GM21447 (cell line): ENCODE results near the gene PICK1.
"Not testable (repeated sequence)": the region's sequence is repeated elsewhere in the genome, so short reads cannot be mapped to it uniquely, and the experiment has no call there.

Source experiments
- ATAC-seq: cut with Tn5 transposase; IDR thresholded peaks from one replicate; pipeline ENCODE4 v1.9.1; 2021; ENCODE audit not compliant: unreplicated experiment

PICK1 gene

DNA sequence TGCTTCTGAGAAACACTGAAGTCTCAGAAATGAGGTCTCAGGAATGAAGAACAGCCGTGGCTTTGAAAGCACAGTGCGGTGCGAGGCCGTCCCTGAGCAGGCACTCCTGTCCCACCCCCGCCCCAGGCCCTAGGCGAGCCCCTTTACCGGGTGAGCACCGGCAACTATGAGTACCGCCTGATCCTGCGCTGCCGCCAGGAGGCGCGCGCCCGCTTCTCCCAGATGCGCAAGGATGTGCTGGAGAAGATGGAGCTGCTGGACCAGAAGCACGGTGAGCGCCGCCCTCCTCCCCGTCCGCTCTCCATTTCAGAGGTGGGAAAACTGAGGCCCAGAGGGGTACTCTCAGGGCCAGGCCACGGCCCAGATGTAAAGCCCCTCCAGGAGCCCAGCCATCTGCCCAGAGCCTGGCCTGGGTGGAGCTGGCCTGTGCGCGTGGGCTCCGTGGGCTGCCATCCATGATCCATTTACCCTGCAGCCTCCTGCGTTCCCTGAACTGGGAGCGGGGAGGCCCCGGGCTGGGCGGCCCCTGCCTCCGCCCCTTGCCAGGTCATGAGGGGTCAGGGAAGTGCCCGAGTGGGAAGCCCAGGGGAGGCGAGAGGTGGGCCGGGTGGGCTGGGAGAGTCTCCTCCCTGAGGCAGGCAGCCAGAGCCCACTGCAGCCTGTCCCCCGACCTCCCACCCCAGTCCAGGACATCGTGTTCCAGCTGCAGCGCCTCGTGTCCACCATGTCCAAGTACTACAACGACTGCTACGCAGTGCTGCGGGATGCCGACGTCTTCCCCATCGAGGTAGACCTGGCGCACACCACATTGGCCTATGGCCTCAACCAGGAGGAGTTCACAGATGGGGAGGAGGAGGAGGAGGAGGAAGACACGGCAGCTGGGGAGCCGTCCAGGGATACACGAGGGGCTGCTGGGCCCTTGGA is 17.2 kb downstream of the PICK1 start:
- ATAC-seq = no peak

DNA sequence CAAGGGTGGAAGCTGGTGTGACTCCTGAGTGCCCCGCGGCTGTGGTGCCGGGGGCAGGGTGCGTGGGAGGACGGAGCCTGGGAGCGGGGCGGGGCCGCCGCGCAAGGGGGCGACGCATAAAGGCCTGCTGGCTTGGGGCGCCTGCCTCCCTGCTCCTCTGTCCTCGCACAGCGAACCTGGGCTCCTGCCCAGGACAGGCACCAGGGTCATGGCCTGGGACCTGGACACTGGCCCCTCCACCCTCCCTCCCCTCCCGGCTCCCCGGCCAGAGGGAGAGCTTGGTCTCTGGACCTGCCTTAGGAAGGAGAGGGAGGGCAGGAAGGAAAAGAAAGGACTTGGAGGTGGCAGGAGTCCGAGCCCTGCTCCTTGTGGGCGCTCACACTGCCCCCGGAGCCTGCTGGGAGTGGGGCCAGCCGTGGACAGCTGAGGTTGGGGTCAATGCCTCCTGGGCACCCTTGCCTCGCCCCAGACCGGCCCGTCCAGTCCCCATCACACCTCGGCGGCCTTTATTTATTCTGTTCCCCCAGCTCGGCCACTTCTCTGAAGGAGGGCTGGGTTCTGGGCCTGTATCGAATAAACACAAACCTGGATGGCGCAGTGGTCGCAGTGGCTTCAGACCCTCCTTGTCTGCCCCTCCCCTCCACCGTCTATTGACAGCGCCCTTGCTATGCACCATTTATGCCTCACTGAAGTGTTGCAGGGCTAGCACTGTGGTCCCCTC is 18.1 kb downstream of the PICK1 start:
- no peak for ATAC-seq

DNA sequence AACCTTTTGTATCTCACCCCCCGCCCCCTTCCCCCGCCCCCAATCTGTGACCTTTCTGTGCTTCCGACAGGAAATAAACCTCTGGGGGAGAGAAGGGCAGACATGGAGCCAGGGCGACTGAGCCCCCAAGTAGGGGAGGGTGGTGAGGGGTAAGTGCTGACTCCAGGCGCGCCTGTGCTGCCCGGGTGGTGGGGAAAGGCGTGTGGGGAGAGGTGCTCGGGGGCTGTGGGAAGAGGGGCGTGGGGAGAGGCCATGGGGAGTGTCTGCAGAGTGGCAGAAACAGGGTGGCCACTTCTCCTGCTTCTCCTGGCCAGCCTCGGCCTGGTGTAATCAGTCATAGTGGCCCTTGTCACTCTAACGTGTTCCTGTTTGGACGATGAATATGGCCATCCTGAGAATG is 18.8 kb downstream of the PICK1 start:
- no peak for ATAC-seq

DNA sequence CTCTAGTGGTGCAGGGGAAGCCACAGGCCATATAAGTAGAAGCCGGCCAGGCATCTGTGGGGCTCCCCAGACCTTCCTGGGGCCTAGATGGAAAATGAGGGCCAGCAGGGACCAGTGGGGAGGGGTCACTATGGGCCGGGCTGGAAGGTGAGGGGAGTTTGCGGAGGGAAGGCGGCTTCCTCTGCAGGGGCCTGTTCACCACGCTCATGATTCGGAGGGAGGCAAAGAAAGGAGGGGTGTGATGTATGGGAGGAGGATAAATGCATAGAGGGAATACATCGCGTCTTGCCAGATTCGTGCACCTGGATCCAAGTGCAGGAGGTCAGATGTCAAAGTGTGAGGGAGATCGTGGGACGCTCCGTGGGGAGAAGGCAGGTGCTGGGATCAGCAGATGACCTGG is 19.9 kb downstream of the PICK1 start:
- no peak for ATAC-seq

DNA sequence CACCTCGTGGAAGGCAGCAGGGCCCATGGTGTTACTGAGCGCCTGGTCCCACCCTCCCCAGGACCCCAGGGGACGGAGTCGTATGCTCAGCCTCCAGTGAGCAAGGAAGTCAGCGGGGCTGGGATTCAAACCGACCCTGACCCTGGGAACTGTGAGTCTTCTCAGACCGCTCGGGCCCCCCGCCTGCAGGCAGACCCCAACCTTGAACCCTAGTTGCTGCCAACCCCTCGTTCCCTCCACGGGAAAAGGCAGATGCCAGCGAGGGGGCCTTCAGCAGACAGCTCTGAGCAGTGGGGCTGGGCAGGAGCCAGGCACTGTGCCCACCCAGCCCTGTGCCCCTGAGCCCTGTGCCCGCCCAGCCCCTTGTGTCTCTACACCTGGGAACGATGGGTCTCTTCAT is 20.4 kb downstream of the PICK1 start:
- ATAC-seq = no peak

DNA sequence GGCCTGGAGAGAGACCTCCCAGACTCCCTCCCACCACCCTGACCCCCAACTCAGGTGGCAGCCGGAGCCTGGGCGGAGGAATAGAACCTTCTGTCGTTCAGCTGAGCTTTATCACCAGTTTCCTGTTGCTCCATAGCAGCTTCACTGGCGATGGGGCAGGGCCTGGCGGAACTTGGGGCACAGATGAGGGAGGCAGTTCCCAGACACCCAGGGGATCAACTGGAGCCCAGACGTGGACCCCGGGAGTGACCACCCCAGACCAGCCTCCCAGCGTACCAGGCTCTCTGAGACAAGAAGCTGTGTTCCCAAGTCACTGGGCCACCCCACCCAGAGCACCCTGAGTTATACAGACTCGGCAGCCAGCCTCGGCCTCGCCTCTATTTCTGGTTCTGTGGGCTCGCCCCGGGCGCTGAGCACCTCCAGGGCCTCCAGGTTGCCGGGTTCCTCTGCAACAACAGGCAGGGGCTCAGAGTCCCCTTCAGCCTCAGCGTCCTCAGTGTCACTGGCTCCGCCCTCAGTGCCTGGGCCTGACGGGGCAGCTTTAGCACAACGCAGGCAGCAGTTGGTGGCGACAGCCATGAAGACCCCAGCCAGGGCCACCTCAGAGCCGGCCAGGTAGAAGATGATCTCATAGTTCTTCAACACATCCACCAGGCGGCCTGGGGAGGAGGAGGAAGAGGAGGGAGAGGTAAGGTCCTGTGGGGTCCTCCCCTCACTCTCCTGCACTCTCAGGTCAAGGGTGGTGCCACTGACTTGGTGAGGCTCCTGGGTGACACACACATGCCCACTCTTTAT is 21.0 kb downstream of the PICK1 start:
- ATAC-seq = no peak

DNA sequence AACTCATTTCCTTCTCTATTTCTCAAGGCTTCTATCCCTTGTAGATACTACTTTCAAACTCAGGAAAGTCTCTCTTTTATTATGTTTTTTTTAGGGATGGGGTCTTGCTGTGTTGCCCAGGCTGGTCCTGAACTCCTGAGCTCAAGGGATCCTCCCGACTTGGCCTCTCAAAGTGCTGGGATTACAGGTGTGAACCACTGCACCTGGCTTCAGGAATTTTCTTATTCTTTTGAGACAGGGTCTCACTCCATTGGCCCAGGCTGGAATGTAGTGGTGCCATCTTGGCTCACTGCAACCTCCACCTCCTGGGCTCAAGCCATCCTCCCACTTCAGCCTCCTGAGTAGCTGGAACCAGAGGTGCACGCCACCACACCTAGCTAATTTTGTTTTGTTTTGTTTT is 22.0 kb downstream of the PICK1 start:
- not testable (repeated sequence) for ATAC-seq

DNA sequence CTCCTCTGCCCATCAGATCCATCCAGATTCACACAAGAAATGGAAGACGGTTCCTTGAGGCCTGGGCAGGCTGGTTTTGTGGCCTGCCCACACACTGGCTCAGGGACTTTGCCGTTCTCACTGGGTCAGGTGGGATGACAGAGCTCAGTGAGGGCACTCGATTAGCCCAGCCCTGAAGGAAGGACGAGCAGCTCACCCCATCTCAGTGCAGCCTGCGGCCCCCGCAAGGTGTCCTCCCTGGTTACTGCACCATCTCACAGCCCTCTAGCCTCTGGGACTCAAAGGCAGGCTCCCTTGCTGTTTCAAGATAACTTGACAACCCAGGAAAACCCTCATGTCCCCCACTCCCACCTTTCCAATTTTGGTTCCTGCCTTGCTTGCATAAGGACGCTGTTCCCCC is 22.6 kb downstream of the PICK1 start:
- no peak for ATAC-seq

DNA sequence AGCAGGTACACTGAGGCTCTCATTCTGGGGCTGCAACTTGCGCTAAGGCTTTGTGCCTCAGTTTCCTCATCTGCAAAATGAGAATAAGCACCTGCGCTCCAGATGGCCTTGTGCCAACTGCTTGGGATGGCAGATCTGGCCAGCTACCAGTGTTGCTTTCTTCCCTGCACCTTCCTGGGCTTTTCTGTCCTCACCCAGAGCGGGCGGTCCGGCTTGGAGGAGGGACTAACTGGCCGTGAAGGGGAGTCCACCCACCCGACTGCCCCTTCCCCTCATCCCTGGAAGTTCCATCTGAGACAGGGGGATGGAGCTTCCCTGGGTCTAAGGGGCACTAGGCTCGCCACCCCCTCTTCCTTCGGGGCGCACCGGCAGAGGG is 23.3 kb downstream of the PICK1 start:
- no peak for ATAC-seq

DNA sequence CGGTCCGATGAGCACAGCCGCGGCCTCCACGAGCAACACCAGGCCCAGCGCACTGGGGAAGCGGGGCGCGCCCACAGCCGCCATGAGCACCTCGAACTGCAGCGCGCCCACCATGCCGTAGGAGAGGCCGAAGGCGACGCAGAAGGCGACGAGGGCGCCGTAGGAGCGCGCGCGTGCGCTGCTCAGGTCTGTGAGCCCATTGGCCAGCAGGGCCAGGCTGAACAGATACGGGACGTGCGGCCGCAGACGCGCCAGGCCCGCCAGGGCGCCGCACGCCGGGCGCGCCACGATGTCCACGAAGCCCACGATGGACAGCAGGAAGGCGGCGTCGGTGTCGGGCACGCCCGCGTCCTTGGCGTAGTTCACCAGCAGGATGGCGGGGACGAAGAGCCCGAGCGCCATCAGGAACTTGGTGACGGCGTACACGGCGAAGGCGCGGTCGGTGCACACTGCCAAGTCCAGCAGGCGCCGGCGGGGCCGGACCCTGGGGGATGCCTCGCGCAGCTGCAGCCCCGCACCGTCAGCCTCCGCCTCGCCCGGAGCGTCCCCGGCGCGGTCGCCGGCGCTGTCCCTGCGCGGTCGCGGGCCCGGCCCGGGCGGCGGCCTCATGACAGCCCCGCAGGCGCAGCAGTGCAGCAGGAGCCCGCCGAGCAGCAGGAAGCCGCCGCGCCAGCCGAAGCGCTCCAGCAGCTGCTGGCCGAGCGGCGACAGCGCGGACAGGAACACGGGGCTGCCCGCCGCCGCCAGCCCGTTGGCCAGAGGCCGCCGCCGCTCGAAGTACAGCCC is 23.8 kb downstream of the PICK1 start:
- ATAC-seq = no peak

DNA sequence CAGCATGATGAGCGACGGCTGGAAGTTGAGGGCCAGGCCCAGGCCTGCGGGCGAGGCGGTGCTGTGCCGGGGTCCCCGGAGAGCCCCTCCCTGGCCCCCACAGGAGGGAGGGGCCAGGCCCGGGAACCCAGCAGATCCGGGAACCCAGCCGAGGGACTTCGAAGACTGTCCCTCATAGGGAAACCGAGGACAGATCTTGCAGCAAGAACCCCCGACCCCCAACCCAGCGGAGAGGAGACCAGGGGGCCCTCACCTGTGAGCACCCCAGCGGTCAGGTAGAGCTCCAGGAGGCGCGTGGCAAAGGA is 24.4 kb downstream of the PICK1 start:
- no peak for ATAC-seq

DNA sequence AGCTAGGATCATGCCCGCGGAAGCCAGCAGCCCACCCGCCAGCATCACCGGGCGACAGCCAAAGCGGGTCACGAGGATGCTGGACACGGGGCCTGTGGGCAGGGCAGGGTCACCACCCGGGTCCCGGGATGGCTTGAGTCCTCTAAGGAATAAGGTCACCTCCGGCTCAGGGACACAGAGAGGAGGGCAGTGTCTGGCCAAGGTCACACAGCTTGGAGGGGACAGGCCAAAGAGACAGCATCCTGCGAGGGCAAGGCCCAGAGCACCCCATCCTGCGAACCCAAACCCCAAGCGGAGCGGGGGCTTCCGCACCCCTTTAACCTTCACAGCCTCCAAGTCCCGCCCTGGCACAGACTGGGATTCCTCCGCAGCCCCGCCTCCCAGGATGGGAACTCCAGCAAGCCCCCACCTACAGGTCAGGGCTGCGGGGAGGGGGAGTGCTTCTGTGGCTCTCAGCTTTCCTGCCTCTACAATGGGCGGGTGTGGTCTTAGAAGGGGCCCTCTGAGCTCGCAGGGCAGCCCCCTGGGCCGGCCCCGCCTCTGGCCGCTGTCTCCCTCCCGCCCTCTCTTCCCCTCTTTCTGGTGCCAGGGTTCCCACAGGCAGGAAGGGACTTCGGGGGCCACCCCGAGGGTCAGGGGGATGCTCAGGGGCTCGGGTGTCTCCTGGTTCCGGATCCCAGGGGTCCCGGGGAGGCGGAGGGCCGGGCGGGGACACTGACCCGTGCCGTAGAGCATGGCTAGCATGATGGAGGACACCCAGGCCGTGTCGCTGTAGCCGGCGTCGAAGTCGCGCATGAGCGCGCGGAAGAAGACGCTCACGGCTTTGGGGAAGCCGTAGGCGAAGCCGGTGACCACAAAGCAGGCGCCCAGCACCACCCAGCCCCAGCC is 25.0 kb downstream of the PICK1 start:
- no peak for ATAC-seq

DNA sequence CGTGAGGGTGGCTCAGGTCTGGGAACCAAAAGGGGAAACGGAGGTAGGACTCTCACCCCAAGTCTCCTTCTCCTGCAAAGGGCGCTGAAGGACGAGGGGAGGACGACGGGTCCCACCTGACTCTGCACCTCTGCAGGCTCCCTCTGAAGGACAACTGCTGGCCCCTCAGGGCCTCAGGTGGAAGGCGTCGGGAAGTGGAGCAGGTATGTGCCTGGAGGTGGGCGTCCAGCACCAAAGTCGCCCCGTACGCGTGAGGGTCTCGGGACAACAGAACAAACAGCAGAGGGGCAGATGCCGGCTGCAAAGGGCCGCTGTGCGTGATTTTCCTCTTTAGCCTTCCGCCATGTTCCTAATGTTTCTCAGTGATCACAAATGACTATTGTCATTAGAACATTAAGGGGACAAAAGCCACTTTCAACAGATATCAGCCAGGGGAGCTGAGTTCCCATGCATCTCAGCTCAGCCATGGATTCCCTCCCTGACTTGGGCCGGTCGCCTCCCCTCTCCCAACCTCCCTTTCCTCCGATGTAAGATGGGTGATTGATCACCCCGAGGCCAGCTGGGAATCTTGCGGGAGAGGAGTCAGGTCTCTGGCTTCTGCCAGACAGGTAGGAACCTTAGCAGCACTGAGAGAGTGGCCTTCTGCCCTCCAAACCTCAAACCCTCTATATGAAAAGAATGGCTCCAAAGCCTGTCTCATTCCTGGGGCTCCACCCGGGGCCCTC is 25.9 kb downstream of the PICK1 start:
- ATAC-seq = no peak

DNA sequence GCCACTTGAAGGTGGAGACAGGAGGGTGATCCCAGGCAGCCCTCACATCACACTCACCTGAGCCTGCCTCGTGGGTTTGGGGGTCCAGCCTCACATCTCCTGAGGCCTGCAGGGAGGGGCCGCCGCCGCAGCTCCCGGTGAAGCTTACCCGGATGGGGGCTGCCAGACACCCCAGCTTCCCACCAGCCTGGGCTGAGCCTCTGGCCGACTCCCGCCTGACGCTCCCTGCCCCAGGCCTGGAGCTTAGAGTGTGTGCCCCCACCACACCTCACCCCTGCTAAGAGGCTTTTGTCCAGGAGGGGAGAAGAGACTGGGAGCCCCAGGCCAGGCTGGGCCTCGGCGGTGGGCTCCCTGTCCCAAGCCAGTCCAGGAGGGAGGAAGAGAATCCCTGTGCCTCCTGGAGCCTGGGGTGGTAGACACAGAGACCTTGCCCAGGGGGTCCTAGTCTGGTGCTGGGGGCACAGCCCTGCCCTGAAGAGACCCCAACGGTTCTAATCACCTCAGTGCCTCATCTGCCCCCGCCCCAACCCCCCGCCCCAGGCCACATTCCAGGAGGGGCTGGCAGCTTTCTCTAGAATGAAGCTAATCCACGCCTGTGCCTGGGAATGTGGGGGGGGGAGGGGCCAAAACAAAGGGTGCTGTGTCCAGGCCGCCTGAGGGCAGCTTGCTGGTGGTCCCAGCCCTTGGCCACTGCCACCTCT is 26.9 kb downstream of the PICK1 start, which contains the start of gene SLC16A8:
Gene SLC16A8 (minus strand): TSS at position 254 of the 701 bp plus-strand sequence. CDS start 1,311 bp downstream, outside the sequence.
- ATAC-seq = no peak

DNA sequence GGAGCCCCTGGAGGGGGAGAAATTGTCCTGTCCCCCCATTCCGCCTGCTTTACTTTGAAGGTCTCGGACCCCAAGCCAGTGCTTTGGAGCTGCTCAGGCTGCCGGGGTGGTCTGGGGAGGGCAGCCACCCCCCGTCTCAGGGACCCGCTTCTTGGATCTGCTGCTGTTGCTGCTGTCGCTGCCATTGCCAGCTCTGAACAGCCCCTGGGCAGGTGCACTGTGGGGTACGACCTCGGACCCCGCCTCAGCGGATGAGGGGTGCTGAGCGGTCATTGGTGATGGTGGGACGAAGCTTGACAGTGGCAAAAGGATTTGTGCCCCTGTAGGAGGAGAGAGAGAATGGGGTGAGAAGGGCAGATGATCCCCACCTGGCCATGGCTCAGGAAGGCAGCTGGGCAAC is 27.9 kb downstream of the PICK1 start:
- no peak for ATAC-seq

DNA sequence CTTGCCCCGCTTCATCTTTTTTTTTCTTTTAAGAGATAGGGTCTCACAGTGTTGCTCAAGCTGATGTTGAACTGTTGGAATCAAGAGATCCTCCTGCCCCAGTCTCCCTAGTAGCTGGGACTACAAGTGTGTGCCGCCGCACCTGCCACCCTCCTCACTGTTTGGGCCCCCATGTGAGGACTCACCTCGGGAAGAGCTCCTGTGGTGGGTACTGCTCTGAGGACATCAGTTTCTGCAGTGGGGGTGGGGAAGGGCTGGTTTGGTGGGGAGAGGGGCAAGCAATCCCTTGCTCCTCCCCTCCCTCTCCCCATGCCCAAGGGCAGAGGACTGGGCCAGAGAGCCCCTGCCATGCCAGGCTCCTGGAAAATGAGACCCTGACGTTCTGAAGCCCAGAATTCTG is 28.3 kb downstream of the PICK1 start:
- ATAC-seq = no peak

DNA sequence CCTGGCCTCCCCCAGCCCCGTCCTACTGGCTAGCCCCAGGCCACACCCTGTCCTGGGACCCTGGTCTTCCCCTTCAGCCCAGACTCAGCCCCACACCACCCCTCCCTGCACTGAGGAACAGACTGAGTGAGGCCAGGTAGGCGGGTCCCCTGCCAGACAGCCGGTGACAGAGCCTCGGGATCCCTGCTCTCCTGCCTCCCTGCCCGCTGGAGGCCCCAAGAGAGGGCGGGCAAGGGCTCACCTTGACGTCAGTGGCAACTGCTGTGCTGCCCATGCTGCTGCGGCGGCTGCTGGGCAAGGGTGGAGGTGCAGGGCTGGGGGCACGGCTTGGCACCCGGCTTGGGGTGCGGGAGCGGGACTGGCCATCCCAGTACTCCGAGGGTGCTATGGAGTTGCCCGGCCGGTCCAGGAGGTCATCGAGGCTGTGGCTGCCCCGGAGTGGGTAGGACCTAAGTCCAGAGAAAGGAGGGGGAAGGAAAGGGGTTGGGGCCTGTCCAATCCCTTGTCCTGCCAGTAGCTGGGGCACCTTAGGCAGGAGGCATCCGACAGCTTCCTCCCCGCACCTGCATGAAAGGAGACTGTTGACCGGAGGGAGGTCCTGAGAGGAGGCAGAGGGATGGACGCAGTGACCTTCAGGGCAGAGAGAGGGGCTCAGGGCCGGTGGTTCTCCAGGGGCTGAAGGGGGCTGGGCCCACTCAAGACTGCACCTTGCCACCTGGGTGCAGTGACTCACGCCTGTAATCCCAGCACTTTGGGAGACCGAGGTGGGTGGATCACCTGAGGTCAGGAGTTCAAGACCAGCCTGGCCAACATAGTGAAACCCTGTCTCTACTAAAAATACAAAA is 29.0 kb downstream of the PICK1 start:
- no peak for ATAC-seq

DNA sequence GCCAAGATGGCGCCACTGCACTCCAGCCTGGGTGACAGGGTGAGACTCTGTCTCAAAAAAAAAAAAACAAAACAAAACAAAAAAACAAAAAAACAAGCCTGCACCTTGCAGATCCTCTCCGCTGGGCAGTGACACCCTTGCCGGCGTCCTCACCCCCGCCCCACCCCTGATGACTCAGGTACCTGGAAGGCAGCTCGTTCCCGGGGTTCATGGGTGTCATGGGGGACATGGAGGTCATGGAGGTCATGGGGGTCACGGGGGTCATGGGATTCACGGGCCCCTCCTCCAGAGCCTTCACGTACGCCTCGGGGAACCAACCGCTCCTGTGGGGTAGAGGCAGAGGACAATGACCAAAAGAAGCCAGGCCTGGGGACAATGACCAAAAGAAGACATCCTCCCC is 29.7 kb downstream of the PICK1 start:
- ATAC-seq = no peak
